ENCODE results near the gene TSSK3. TPM values are rescaled to one million over a fixed set of nuclear protein-coding genes. Genes with fewer than 3 reads are reported as not detected.

TSSK3 gene
- total RNA-seq (10 to 100 TPM in 1 of 7 donors, 1 to 10 TPM in 6; 2.5 to 12.4 (median 4.0) TPM), polyA plus RNA-seq (1 to 10 TPM in 1 of 2 donors, under 1 TPM in 1; 0.78 to 4.2 TPM)
- long read RNA-seq, donor 1, partial matches to known transcripts, result 0 of 9 reads
- long read RNA-seq, donor 1, other reads (novel, unspliced or antisense), result 9 of 9 reads
- long read RNA-seq, donor 2, result 0 reads
- long read RNA-seq, donor 3, partial matches to known transcripts, result 0 of 5 reads
- long read RNA-seq, donor 3, other reads (novel, unspliced or antisense), result 5 of 5 reads

- peak in 1 of 5 donors; percentile 50 for DNase-seq
- WGBS, 3 donors, result 32 to 39% (median 38%) methylated on average over 17 of the region's 17 CpGs
- peak within 1 kb of the TSS; percentile 68 to 87 for H3K27ac ChIP-seq
- no peaks in the 10 kb centered on the region for H3K27me3 ChIP-seq
- peaks cover 8% of the 10 kb centered on the region for H3K4me1 ChIP-seq (ENCODE audit: insufficient read depth)
- TF ChIP-seq POLR2A (IDR thresholded peaks at IDR 0.05) (no peak), EP300 (IDR thresholded peaks at IDR 0.05) (no peak), CTCF (IDR thresholded peaks at IDR 0.05) (no peak)
- H3K9me3 ChIP-seq, result no peaks in the 10 kb centered on the region
- intact Hi-C loops (cut with DNase I), result loop anchor here in 1 of 4 donors (10.0 kb wide), 1 partner anchor 118 kb away; the partner anchor contains the start of gene FAM167B
- no peaks in the 10 kb centered on the region for H3K36me3 ChIP-seq
- H3K4me3 ChIP-seq, result peak within 1 kb of the TSS; percentile 24
These were observed at the start of gene TSSK3, which contains the start of gene FAM229A for GRCh38 chr1:32362474-32363313. Gene TSSK3 (plus strand): TSS chr1:32362539. CDS start chr1:32362702, 163 bp downstream. Gene FAM229A (minus strand): TSS chr1:32362485. CDS start chr1:32362091, 394 bp downstream.

- 67 to 80% (median 80%) methylated on average over 3 of the region's 3 CpGs for WGBS, 3 donors
- no peak for DNase-seq
- intact Hi-C loops (cut with DNase I), result no loop called here
- TF ChIP-seq EP300 (IDR thresholded peaks at IDR 0.05) (no peak), POLR2A (IDR thresholded peaks at IDR 0.05) (no peak), CTCF (IDR thresholded peaks at IDR 0.05) (no peak)
- Histone ChIP-seq H3K4me3 (no peak overlapping the region), H3K4me1 (ENCODE audit: insufficient read depth) (peaks cover under 1% of the 10 kb centered on the region), H3K9me3 (no peaks in the 10 kb centered on the region), H3K27me3 (no peaks in the 10 kb centered on the region), H3K27ac (no peak overlapping the region), H3K36me3 (no peaks in the 10 kb centered on the region)
These were observed 45.4 kb upstream of the TSSK3 start for GRCh38 chr1:32316903-32317277.

- TF ChIP-seq EP300 (IDR thresholded peaks at IDR 0.05) (no peak), CTCF (IDR thresholded peaks at IDR 0.05) (no peak)
- Histone ChIP-seq H3K4me3 (no peak overlapping the region), H3K27ac (no peak overlapping the region), H3K27me3 (no peaks in the 10 kb centered on the region), H3K9me3 (no peaks in the 10 kb centered on the region), H3K36me3 (no peaks in the 10 kb centered on the region), H3K4me1 (ENCODE audit: insufficient read depth) (no peaks in the 10 kb centered on the region)
- 95 to 96% (median 95%) methylated on average over 10 of the region's 10 CpGs for WGBS, 3 donors
- no peak for DNase-seq
- intact Hi-C loops (cut with DNase I), result no loop called here
These were observed 44.0 kb upstream of the TSSK3 start for GRCh38 chr1:32318127-32318869.

GRCh38 chr1:32321712-32322291, 40.5 kb upstream of the TSSK3 start:
- Histone ChIP-seq H3K4me3 (no peak overlapping the region), H3K4me1 (ENCODE audit: insufficient read depth) (no peaks in the 10 kb centered on the region), H3K27me3 (no peaks in the 10 kb centered on the region), H3K9me3 (no peaks in the 10 kb centered on the region), H3K36me3 (no peaks in the 10 kb centered on the region), H3K27ac (no peak overlapping the region)
- intact Hi-C loops (cut with DNase I), result no loop called here
- 54 to 63% (median 58%) methylated on average over 5 of the region's 5 CpGs for WGBS, 3 donors
- TF ChIP-seq POLR2A (IDR thresholded peaks at IDR 0.05), result no peak
- no peak for TF ChIP-seq CTCF (IDR thresholded peaks at IDR 0.05)
- TF ChIP-seq EP300 (IDR thresholded peaks at IDR 0.05), result no peak
- DNase-seq, result no peak

All from ovary (tissue), 10 donors.